Measurements from ENCODE around the gene NCOA4.
"Not testable (repeated sequence)": the region's sequence is repeated elsewhere in the genome, so short reads cannot be mapped to it uniquely, and the experiment has no call there.

Gene NCOA4

DNA sequence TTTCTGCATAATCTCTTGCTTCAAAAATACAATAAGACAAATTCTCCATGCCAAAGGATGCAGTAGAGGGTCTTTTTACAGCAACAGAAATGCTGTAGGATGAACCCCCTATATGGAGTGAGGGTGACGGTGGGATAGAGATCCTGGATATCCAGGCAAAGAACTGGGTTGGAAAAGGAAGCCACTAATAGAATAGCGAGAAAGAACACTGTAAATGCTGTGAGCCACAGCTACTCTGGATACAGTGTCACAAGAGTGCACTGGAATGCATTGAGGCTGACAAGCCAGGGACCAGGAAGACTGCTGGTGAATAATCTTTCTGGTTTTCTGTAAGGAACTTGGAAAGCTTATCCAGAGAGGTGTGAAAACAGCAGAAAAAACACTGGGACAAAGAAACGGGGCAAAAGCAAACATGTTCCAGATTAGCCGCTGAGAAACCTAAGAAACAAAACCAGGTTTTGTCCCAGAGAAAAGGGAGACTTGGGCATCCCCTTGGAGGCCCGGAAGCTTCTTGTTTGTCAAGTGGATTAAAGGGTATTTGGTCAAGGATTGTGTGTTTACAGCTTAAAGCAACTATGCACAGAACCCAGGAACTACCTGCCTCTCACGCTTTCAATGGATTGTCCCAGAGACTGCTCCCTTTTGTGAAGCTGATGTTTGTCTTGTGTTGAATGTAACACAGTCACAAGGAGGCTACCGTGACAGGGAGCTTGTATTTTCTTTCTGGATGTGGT is 21.8 kb upstream of the NCOA4 start:
- DNase-seq, result no peak

DNA sequence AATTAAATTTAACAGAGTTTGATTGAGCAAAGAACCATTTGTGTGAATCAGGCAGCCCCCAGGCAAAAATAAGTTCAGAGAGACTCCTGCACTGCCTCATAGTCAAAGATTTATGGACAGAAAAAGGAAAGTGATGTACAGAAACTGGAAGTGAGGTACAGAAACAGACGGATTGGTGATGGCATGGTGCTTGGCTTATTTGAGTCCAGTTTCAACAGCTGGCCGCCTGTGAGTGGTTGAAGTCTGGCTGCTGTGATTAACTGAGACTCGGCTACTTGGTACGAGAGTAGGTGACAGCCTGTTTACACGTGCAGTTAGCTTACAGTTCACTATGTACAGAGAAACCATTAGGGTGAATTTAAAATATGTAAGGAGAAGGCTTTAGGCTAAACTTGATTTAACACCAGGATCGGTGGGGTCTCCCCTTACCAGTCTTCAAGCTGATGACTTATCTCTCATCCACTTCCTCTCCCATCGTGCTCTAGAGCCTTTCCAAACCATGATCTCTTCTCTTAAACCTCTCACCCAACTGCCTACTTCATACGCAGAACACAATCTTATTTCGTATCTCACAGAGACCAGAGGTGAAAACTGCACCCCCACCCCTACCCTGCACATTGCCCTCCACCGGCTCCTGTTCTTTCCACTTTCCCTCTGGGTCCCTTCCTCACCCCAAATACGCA is 20.7 kb upstream of the NCOA4 start:
- no peak for DNase-seq

DNA sequence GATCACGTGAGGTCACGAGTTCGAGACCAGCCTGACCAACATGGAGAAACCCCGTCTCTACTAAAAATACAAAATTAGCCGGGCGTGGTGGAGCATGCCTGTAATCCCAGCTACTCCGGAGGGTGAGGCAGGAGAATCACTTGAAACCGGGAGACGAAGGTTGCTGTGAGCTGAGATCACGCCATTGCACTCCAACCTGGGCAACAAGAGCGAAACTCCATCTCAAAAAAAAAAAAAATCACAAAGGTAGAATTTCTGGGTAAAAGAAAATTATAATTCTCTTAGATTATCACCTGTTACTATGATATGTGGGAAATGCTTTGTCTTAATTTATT is 19.0 kb upstream of the NCOA4 start:
- DNase-seq, result not testable (repeated sequence)

DNA sequence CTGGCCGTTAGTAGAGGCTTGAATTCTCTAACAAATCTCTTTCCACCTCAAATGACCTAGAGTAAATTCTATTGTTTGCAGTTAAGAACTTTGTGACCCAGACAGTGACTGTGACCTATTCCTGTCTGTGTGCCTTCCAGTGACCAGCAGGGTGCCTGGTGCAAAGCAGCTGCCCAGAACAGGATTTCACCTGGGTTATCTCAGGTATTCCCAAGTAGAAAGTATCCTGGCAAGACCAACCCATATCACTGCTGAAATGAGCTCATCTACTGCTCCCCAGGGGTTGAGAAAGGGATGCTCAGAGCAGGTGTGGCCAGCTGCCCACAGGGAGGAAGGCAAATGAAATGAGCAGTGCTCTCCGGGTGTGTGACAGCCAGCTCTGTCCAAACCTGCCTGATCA is 17.7 kb upstream of the NCOA4 start:
- no peak for DNase-seq

DNA sequence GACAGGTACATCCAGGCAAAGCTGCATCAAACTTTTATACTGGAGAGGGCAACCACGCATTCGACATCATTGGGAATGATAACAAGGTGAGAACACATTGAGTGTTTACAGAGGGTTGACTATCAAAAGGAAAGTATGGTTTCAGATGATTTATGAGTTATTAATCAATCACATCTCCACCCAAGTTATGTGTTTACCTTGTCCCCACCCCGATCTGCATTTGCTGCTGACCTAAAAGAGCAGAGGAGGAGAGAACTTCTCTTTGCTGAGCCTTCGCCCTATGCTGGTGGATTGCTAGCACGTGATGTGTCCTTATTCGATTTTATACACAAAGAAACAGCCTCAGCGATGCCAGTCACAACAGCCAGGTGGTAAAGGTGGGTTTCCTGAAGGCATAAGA is 15.8 kb upstream of the NCOA4 start, which contains the start of gene MSMB:
TSS of gene MSMB (minus strand) at position 9 of the 400 bp plus-strand sequence. CDS start 32 bp downstream, outside the sequence.
- DNase-seq, result no peak

DNA sequence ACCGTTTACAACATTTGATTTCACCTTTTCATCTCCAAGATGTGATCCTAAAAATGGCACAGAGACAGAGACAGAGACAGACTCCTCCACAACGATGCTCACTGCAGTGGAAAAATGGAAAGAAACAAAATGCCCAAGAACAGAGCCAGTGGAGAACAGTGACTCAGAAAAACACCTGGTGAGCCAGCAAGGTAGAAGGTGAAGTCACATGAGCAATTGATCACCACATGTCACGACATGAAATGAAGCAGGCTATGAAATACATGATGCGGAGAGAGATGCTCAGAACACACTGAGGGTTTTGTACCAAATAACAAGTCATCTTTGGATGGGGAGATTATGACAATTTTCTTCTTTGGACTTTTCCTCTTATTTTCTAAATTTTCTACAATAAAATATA is 12.1 kb upstream of the NCOA4 start:
- no peak for DNase-seq

DNA sequence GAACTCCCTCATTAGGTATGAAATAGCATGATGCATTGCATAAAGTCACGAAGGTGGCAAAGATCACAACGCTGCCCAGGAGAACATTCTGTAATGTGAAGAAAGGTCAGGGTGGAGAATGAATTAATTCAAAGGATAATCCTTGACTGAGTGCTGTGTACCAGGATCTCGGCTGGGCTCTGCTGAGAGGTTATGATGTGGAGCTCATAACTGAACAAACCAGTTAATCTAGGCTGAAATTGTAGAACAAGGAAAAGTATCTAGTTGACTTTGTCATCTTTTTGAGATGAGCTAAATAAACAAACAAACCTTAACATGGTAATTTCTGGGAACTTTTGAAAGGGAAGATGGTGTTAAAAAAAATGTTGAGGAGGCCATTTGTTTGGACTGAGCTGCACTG is 9.6 kb upstream of the NCOA4 start:
- no peak for DNase-seq

DNA sequence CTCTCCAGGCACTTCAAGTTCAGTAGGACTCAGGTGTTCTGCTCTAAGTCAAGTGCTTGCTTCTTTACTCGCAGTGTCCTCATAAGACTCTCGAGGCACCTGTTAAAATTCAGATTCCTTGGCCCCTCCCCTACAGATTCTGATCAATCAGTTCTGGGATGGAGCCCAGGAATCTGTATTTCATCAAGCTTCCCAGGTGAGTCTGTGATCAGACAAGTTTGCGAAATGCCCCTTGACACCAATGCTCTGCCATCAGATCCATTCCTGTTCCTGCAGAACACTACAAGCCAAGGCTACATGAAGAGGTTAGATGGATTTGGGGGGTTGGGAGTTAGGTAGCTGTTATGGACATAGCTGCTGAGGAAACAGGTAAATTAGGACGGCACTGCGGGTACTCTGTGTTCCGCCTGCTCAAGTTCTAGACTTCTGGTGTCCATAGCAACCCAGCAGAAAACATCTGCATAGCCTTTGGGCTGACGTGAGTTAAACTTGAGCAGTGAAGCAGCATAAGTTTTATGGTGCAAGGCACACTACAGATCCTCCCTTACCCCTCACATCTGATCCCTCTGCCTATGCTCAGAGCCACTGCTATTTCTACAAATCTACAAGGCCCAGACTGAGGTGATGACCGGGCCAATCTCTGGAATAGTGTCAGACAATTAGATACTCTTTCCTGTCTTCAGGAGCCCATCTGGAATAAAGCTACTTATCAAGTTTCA is 6.8 kb upstream of the NCOA4 start:
- no peak for DNase-seq

DNA sequence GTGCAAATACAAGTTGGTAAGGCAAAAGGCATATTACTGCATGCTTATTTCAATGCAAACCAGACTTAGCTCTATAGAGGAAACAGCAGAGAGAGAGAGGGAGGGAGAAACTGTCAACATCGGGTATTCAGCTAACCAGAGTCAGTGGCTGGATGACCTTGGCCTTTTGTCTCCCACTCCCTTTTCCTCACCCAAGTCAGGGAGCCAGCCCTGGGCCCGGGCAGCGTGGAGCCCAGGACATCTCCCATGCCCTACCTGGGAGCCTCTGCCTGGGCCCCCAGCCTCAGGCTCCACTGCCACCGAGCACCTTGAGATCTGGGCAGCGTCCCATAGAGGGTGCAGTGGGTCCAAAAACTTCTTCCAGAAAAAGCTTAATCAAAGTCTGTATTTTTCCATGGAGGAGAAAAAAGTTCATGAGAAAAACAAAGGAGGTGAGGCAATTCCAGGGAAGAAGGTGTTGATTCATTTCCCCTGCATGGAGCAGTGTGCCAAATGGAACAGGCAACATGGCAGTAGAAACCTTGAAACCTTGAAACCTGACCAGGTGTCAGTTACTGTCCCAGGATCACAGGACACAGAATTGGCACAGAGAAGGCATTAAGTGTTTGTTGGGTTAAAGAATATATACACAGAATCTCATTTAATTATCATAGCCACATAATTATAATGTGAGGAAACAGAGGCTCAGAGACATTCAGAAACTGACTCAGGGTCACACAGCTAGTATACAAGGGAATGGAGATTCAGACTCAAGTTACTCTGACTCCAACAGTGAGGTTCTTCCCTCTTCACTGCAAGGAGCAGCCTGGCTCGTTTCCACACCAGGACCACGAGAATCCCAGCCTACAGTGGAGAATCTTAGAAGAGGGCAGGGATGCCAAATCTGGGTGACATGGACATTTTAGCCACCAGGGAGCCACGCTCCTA is 5.8 kb upstream of the NCOA4 start:
- no peak for DNase-seq

DNA sequence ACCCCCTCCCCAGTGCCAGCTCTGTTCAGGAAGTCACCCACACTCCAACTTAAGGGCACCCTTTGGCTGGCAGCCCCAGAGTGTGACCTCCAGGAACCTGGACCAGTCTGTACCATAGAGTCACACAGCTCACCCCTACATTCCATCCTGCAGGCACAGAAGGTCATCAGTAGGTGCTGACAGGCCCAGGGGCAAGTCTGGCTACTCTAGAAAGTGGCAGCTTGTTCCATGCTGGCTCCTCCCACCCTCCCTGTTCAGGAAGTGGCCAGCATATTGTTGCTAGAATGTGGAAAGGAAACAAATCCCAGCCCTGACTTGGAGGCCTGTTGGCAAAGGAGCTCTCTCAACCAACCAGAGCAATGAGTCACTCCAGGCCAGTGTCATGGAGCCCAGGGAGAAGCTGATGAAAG is 3.2 kb upstream of the NCOA4 start:
- no peak for DNase-seq

DNA sequence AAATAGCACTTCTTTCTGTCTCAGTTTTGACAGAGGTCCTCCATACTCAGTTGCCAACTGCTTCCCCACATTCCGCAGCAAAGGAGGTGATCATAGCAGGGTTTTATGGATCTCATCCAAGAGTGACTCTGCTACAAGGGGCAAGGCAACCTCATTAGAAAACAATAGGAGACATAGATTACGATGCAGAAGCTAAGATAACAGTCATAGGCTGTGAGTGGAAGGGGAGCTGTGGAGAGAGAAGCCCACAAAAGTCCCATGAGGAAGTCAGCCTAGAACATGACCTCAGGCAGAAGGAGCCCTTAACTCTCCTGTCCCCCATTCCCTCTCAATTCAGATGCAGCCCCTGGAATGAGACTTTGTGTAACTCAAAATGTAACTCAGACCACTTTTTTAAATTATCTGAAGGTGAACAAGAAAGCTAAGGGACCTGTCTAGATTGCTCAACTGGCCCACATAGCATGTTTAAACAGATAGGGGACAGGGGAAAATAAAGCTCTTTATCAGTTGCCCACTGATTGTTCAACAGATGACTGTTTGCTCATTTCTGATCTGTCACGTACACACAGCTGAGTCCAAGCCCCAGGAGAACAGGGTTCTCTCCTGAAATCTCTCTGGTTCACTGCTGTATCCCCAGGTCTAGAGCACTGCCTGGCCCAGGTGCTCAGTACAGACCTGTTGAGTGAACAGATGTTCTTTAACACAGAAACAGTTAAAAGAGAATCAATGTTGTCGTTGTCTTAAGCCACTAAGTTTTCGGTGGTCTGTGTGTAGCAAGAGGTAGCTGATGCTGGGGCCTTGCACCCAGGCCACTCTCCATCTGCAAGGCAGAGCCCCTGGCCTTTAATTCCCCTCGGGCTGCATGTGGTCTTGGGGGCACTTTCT is 1.5 kb upstream of the NCOA4 start:
- DNase-seq, result no peak

DNA sequence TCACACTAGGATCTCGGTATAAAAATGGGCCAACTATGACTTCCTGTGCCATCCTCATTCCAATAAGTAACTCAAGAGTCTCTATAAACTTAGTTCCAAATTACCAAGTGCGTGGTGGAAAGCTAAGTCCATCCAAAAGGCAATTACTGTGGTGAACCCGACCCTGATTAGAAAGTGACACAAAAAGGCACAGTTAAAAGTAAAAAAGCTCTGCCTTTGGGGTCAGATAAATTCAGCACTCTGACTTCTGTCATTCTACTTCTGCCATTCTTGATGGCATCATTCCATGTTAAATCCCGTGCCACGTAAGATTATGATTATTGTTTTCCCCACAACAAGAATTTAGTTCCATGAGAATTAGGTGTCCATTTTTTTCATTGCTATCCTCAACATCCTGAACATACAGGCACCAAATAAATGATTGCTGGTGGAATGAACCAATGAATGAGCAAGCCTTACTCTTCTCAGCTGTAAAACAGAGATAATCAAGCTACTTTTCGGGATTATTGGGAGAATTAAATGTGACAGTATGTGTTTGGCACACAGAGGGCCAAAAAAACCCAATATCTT is 877 bp downstream of the NCOA4 start:
- DNase-seq, result no peak

DNA sequence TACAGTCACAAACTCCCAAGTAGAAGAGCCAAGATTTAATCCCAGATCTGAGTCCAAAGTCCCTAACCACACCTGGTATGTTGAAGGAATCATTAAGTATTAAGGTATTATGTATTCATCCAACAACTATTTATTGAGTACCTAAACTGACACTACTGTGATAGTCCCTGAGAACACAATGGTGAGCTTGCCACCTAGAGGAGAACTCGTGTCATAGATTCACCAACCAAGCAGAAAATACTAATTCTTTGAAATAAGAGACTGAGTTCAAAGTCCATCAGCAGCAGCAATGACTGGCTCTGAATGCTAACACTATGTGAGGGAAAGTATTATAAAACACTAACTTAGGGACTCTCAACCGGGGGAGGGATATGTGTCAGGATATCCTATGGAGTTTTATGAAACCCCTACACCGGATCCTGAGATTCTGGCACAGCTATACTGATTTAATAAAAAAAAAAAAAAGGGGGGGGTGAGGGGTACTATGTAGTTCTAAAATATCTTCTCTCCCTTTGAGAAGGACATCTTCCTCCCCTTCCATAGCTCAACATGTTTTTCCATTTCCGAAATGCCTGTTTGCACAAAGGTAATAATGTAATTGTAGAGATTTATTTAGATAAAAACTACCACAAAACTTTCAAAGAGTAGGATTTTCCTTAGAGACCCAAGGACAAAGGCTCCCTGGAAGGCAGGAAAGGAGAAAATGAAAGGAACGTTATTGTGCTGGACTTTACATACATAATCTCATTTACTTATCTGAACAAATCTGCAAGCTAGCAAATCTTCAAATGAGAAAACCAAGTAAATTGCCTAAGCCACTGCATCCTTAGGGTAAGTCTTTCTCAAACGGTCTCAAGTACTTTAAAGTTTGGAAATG is 1.6 kb downstream of the NCOA4 start:
- no peak for DNase-seq

DNA sequence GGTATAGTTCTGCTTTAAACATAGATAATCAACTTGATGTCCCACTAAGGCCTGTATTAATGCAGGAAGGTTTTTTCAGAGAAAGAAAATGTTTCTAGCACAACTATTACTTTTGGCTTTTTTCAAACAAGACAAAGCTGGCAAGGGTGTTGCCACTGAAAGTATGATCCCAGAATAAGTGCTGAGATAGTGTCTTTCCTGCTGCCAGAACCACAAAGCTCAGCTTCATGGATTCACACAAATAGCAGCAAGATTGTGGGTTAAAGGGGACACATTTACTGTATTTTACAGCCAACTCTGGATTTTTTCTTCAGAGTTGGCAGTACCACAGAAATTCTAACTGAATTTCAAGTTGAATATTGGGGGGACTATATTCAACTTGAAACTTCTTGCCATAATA is 4.3 kb downstream of the NCOA4 start:
- no peak for DNase-seq

DNA sequence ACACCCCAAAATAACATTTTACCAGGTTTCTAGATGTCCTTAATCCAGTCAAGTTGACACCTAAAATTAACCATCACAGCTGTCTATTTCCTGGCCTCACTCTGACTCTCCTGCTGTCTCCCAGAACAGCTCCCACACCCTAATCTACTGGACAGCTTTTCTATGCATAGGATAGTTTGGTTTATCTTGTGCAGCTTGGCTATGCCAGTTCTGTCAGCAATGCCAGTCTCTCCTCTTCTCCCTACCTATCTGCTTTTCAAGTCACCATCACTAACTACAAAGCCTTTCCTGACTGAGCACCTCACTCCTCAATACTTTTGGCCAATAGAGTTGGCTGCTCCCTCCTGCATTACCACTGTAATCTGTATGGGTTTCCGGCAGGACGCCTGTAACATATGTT is 5.0 kb downstream of the NCOA4 start:
- no peak for DNase-seq

DNA sequence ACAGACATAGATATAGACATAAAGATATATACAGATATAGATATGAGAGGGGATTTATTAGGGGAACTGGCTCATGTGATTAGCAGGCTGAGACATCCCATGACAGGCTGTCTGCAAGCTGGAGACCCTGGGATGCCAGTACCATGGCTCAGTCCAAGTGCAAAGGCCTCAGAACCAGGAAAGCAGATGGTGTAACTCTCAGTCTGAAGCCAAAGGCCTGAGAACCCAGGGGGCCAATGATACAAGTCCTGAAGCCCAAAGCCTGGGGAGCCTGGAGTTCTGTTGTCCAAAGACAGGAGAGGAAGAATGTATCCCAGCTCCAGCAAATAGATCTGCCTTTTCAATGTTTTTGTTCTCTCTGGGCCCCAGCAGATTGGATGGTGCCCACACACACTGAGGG is 5.5 kb downstream of the NCOA4 start:
- DNase-seq, result no peak

DNA sequence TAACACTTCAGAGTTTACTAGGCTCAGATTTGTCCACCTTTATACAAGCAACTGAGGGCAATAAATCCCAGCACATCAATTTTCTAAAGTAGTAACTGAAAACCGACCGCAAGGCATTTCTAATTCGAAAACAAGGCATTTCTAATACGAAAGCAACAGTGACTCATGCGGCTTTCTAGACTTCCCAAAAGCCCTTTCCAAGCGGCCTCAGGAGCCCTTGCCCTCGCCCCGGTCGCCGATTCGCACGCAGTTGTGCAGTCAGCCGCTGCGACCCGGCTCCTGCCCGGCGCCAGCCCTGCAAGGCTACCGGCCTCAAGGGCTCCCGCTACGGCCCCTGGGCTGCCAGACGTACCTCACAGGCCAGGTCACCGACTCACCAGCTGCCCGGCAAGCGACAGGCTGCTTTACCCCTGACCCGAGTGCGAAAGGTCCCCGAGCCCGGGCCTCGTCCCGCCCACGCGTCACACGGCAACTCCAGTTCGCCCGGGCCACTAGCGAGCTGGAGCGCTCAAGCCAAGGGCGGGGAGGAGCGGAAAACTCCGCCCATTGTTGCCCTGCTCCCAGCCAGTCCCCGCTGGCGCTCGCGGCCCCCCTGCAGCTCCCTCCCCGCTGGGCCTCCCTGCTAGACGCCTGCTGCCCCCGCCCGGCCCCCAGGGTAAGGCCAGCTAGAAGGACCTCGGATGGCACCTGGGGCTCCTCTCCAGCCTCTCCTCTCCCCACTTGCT is 7.3 kb downstream of the NCOA4 start:
- DNase-seq, result peak; percentile 5 to 30

DNA sequence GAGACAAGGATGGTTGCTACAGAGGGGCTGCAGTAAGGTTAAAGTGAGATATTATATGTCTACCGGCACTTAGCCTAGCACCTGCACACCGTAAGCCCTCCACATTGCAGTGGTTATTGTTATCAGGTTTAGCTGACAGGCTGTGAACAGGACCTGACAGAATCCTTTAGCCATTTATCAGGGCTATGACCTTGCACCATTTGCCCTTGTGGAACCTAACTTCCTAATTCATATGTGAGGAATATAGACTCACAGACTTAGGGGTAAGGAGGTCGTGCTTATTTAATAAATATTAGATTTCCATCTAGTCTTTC is 10.1 kb downstream of the NCOA4 start:
- no peak for DNase-seq

DNA sequence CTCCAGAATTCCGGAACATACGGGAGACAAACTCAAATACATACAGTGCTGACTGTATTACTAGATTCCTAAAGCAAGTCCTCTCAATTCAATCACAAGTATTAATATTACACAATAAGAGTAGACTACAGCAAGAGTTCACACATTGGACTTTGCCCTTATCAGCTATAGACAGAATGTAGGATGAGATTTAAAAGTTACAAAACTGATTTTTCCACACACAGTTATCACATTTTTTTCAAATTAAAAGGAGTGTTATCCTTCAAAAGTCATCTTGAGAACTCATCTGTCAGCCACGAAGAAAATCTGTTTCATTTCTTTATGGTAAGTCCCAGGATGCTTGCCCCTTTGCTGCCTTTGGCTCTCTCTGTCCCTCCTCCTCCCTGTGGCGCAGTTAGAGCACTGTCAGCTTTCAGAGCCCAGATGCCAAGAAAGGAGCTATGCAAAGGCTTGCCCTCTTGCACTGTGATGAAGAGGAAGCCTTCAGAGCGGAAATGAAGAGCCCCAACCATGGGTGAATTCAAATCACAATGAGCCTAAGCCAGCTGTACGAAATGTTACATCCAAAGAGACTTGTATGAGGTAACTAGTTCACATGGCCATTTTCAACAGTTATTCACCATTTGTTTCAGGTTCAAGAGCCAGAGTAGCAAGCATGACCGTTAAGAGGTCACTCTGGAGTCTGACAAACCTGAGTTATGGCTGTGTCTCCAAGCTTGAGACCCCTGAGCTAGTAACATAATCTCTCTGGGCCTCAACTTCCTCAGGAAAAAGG is 10.7 kb downstream of the NCOA4 start:
- DNase-seq, result no peak

Measured in NCI-H187 (cell line).